SU-DHL-6 (cell line): ENCODE results near the gene GEMIN8.

Experiments used
- CTCF ChIP-seq: fragments of 200-600 bp; sonication (generic); IDR thresholded peaks from one replicate; pipeline ENCODE4 v1.5.1; 2017; ENCODE audit warnings: antibody characterized with exemption, mild to moderate bottlenecking, low read length, moderate library complexity; ENCODE audit not compliant: insufficient read depth, poor library complexity, severe bottlenecking
- EZH2phosphoT487 ChIP-seq: fragments of 200-600 bp; sonication (generic), shearing (Covaris generic); conservative IDR thresholded peaks from 2 replicates; pipeline ENCODE4 v1.6.1; 2018; ENCODE audit warnings: mild to moderate bottlenecking, antibody characterized with exemption, low read length, moderate library complexity, mixed read lengths

- TF ChIP-seq CTCF (no peak), EZH2phosphoT487 (no peak)
Measured at GRCh38 chrX:13965531-13965930, 64.2 kb downstream of the GEMIN8 start.
